Left hindlimb (tissue), 1 donor: Measurements from ENCODE around the gene ELN.
"Not testable (repeated sequence)": the region's sequence is repeated elsewhere in the genome, so short reads cannot be mapped to it uniquely, and the experiment has no call there.

ENCODE experiments used
- DNase-seq: peaks from one replicate; pipeline ENCODE4 v3.0.0-alpha.2; 2018

ELN gene

DNA sequence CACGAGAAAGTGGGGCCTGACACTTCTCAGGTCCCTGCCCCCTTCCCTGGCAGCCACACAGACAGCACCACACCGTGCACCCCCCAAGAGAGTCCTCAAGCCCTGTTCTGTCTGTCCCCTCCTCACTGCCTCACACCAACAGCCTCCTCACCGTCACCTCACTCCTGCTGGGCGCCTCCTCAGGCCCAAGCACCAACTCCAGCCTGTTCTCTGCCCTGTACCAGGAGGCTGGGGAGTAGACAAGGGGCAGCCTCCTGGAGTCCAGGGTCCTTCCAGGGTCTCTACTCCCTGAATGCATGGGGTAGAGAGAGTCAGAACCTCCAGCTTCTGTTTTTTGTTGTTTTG, 26.9 kb upstream of the ELN start:
- DNase-seq: no peak

DNA sequence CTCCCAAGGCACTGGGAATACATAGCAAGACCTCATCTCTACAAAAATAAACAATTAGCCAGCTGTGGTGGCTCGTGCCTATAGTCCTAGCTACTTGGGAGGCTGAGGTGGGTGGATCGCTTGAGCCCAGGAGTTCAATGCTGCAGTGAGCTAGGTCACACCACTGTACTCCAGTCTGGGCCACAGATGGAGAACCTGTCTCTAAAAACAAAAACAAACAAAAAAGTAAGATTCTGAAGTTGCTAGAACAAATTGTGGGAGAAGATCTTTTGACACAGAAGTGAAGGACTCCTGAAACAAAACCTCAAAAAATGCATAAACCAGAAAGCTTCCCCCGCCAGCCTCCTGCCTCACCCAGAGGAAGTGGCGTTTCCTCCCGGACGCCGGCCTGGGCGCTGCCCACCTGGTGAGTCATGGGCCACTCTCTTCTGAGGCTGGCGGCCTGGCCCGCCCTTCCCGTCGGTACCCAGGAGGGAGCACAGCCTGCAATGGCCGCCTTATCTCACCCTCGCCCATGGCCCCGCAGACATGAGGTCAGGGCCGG, 25.4 kb upstream of the ELN start:
- no peak for DNase-seq

DNA sequence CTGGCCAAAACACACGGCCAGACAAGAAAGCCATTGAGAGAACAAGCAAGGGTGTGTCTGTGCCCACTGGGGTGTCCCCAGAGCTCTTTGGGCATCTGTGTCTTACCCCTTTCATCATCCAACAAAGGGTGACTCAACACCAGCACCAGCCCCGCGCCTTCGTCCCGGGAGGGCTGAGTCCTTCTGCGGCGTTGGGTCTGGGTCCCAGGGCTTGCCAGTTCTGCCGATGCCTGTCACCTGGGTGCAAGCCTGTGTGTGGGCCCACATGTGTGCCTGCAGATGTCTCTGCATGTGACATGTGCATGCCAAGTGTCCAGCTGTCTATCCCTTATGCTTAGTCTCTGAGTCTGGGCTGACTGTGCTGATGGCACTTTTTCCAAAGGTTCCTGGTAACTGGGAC, 24.4 kb upstream of the ELN start:
- no peak for DNase-seq

DNA sequence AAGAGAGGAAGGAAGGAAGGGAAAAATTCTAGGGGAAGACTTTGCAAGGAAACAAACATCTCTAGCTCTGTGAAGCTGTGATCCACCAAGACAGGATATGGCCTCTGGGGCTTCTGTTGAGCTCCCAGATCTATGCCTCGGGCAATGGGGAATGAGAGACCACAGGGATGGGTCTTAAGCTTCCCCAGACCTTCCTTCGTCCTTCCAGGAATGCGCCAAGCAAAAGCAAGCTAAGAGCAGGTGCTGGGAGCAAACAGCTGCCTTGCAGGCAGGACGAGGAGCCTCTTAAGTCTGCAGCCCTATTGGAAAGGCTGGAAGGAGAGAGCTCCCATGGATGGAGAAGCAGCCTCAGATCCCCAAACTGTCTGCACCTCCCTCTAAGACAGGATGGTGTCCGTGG, 21.9 kb upstream of the ELN start:
- no peak for DNase-seq

DNA sequence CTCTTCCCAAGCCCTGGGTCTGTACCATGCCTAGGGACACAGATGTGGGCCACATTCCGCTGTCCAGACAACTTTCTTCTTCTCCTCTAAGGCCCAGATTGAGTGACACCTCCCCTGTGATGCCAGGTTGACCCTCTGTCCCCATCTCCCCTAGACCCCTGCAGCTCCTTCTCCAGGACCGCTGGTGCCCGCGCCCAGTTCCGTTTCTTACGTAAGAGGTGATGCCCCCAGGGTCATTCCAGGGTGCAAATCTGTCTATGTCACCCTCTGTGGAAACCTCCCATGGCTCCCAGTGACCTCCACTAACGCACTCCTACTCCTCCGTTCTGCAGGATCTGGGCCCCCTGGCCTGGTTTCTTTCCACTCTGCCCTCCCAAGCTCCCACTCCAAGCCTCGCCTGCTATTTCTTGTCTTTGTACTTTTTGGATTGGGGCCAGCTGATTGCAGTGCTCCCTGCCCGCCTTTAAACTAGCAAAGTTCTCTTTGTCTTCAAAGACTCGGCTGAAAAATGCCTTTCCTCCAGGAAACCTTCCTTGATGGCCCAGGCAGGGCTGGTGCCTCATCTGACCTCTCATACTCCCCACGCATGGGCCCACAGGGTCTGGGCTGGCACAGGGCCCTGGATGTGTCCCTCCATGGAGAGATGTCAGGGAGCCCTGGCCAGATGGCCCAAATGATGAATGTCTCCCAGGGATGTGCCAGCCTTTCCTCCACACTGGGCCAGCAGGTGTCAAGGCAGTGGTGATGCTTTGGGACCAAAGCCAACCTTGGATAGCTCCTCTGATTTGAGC, 21.3 kb upstream of the ELN start:
- DNase-seq: no peak

DNA sequence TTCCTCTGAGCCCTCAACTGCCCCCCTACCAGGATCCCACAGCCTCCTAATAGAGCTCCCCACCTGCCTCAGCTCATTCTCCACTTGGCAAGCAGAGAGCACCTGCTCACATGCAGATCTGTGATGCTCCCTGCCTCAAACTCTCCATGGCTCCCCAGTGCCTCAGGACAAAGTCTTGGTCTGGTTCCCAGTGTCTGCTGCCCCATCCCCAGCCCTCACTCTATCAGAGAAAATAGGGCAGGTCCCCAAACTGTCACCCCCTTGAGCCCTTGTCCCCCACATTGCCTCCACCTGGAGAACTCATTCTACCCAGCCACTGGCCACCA, 20.8 kb upstream of the ELN start:
- no peak for DNase-seq

DNA sequence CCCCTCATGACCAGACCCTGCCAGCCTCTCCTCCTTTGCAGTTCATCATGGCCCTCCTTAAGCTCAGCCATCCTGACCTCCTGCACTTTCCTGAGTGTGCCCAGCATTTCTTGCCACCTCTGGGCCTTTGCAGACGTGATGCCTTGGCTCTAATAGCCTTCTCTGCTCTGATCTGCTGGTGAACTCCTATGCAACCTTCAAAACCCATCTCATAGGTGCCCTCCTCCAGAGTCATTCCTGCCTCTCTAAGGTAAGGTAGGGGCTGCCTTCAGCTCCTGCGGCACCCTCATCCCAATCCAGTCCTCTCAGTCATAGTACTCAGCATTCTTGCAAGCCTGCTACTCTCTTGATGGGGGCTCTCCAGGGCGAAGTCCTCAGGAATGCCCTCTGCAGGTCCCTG, 19.3 kb upstream of the ELN start:
- no peak for DNase-seq

DNA sequence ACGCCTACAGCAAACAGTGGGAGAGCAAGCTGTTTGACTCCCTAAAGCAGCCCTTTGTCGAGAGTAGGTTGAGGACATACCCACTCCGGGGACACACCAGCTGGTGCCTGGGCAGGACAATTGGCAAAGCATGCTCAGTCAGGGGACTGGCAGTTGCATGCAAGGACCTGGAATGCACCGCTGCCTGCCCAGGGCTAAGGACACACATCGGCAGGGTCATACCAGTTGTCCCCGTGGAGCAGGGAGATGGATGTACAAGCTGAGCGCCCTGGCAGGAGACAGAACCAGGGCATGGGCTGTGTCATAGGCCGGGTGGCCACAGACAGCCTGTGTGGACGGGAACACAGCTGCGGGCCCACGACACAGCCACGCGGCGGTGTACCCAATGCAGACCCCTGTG, 18.3 kb upstream of the ELN start:
- no peak for DNase-seq

DNA sequence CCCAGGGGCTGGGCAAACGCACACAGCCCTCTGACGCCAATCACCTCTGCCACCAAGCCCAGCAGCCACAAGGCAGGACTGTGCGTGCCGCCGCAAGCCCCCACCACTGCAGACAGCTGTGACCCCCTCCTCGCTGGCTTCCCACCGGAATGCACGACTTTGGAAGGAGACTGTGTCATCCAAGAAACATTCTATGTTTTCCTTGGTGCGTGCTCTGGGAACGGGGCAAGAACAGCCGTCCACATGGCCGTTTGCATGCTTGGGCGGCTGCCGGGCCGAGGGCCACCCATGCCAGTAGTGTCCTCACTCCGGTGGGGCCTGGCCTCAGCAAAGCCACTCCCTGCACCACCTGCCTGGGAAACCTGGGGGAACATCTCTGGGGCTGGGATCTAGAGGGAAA, 17.6 kb upstream of the ELN start:
- DNase-seq: no peak

DNA sequence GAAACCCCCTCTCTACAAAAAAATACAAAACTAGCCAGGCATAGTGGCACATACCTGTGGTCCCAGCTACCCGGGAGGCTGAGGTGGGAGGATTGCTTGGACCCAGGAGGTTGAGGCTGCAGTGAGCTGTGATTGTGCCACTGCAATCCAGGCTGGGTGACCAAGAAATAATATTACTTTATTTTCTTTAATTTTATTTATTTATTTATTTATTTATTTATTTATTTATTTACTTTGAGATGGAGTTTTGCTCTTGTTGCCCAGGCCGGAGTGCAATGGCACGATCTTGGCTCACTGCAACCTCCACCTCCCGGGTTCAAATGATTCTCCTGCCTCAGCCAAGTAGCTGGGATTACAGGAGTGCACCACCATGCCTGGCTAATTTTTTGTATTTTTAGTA, 16.6 kb upstream of the ELN start:
- not testable (repeated sequence) for DNase-seq

DNA sequence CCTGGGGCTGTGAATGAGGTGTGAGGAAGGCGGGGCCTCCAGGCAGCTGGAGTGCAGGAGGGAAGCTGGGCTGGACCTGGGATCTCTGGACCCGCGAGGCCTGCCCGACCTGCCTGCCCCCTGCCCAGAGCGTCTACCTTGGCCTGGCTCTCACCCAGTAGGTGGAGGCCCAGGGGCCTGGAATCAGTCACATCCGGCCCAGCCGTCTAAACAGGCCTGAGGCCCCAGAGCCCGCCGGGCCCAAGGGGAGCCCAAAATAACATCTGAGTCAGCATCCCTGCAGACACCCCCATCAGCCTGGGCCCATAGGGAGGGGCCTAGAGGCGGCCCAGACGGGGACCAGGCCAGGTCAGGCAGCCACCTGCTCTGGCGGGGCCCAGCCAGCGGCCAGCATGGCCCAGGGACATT, 15.1 kb upstream of the ELN start:
- no peak for DNase-seq

DNA sequence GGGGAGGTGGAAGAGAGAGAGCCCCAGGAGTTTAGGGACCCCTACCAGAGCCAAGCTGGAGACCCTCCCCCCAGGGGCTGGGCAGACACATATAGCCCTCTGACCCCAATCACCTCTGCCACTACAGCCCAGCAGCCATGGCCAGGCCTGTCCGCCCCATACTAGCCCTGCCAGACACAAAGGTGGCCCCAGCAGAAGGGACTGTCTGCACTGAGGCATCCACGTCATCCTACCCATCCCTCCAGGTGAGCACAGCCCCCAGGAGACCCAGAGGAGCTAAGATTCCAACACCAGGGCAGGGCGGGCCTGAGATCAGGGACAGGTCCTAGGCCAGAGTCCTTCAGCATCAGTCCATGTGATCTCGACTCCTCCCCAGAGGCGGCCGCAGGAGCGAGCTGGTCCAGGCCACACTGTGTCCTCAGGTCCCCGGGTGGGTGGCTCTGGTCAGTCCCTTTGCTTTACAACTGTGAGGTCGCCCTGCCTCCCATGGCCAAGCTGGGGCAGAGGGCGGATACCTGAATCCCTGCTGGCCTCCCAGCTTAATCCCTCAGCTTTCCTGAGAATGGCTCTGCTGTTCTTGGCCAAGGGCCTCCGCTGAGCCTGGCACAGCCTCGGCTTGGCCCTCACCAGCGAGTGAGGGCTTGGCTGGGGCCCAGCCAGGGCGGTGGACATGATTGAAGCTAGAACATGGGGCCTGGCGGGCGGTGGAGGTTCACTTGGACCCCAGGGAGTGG, 14.3 kb upstream of the ELN start:
- peak; percentile 82 for DNase-seq

DNA sequence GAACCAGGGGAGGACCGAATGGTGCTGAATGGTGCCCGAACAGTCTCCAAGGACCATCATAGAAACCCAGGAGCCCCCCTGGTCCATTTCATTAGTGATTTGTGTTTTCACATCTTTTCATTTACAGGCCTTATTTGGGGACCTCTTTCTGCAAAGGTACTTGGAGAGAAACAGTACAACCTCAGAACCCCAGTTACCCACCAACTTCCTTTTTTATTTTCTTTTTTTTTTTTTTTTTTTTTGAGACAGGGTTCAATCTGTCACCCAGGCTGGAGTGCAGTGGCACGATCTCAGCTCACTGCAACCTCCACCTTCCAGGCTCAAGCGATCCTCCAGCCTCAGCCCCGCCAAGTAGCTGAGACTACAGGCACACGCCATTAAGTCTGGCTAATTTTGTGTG, 13.0 kb upstream of the ELN start:
- DNase-seq: no peak

DNA sequence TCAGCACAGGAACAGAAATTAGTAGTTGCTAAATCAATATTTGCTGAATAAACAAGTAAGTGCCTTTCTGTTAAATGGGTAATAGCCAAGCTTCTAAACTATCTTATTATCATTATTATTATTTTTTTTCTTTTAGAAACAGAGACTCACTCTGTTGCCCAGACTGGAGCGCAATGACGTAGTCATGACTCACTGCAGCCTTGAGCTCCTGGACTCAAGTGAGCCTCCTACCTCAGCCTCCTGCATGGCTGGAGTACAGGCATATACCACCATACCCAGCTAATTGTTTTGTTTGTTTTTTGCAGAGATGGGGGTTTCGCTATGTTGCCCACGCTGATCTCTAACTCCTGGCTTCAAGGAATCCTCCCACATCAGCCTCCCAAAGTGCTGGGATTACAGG, 12.3 kb upstream of the ELN start:
- DNase-seq: no peak

DNA sequence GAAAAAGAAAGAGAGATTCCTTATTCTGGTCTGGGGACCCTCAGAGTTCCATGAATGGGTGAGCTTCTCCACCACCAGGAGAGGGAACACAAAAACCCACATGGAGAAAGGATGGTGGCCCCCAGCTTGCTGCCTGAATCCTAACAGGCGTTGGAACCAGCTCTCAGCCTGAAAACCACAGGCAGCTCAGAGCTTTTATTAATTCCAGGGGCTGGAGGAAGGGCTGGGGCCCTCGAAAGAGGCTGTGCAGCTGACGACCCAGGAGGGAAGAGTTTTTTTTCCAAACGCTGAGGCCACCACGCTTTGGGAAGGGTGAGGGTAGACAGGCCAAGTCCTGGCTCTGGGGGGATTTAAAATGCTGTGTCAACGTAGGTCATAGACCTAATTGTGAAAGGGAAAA, 10.8 kb upstream of the ELN start:
- DNase-seq: no peak

DNA sequence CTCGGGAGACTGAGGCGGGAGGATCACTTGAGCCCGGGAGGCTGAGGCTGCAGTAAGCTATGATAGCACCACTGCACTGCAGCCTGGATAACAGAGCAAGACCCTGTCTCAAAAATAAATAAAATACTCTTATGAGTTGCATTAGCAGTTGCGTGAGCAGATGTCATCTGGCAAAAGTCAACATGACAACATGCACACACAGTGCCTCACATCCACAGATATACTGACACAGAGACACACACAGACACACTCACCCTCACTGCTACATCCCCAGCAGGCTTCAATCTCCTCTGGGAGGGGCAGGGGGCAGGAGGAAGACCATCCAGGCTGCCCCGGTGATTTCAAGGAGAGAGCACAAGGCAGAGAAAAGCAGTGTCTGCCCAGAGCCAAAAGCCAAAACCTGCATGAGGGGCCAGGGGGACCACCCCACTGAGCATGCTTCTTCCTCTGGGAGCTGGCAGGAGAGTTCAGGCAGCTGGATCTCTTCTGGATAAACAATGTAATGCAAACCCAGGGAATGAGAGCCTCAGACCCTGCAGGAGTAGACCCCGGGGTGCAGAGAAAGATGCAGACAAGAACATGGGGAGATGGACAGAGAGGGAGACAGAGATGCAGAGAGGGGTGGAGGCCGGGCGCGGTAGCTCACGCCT, 9.6 kb upstream of the ELN start:
- no peak for DNase-seq

DNA sequence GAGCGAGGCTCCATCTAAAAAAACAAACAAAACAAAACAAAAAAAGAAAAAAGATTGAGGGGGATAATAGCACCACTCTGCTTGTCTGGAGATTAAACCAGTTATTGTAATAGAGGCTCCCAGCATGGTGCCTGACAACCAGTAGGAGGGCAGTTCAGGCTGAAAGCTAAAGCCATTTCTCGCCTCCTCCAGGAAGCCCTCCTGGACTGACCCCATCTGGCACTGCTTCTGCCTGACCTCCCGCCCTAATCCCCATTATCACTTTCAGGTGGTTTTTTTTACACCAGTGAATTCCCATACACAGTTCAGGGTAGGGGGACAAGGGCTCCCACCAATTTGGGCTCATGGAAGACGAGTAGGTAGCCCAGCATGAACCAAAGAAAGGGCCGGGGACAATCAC, 8.8 kb upstream of the ELN start:
- no peak for DNase-seq

DNA sequence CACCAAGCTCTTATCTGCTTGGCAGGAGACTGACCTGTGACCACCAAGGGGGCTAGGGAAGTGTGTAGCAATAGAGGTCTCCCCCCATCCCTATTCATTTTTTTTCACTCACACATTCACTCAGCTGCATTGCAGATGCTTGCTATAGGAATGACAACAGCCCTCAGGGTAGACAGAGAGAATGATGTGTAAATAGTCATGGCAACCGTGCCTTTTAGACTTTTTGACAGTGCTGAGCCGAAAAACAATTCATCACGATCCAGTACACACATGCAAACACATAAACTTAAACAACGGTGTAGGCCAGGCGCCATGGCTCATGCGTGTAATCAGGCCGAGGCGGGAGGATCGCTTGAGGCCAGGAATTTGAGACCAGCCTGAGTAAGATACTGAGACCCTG, 7.6 kb upstream of the ELN start:
- DNase-seq: no peak

DNA sequence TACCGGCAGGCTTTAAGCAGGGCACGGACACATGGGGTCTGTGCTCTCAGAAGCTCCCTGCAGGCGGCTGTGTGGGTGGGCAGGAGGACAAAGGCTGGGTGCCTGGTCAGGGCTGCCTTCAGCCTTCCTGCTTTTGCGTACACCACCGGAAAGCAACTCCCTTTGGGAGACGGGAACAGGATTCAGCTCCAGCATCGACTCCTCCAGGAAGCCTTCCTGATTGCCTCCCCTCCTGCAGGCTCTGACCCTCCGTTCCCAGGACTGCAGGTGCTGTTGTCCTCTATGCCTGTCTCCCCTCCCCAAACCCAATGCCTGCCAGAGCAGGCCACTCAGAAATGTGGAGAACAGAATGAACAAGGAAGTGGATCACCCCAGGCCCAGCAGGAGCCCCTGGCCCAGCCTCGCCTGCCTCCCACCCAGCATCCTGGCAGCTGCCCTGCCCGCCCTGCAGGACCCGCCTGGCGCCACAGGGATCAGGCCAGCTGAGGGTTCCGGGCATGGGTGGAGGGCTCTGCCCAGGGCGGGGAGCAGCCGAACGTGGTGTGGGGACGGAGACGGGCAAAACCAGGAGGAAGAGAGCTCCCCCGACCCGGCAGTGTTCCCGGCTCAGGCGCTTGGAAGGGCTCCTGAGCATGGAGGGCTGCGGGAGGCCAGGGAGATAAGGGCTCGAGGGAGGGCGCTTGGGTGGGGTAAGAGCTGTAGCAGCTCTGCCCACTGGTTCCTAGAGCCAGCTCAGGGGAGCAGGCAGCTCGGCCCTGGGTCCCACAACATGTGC, 6.2 kb upstream of the ELN start:
- DNase-seq: no peak

DNA sequence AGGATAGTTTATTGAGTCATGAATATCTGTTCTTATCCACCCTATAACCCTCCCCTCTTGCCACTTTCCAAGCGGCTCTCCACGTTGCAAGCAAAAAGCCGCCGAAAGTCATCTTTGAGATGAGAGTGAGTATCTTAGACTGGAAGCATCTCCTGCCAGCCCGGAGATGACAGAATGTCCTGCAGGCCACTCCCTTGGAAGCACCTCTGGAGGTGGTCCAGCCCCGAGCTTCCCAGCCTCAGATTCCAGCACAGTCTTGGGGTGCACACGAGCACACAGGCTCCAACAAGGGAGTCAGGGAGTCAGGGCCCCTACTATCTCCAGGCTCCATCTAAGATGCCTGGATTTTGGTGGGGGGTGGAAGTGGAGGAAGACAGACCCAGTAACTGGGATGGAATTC, 5.5 kb upstream of the ELN start:
- no peak for DNase-seq

DNA sequence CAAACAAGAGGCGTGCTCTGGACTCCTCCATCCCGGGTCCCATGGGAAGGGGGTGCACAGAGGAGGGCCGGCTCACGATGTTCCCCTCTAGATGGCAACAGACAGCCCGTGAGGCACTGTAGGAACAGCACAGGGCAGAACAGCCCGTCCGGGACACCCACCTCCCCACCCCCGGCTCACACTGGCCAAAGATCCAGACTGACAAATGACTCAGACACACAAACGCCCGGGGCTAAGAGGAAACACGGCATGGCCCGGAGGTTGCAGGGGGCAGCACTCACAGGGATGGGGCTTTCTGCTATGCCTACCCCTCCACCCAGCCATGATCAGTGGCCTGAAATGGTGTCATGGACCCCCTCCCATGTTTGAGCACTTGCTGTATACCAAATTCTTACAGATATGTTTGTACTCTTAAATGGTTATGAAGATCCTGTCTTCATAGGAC, 4.9 kb upstream of the ELN start:
- peak; percentile 29 for DNase-seq

DNA sequence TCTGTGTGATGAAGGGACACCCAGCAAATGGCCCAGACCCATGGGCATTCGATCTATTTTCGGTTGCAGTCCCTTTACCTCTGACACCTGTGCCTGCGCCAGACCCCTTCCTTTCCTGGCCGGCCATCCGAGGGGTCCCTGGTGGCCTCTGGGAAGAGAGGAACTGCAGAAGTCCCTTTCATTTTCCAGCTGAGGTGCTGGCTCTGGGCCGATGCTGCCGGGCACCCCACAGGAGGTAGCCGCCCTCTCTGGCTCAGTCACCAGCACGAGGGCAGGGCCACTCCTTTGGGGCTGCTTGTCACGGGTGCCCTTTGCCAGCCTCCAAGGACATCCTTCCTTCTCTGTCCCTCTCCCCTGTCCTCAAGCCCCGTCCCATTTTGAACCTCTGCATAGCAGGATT, 4.2 kb upstream of the ELN start:
- DNase-seq: no peak

DNA sequence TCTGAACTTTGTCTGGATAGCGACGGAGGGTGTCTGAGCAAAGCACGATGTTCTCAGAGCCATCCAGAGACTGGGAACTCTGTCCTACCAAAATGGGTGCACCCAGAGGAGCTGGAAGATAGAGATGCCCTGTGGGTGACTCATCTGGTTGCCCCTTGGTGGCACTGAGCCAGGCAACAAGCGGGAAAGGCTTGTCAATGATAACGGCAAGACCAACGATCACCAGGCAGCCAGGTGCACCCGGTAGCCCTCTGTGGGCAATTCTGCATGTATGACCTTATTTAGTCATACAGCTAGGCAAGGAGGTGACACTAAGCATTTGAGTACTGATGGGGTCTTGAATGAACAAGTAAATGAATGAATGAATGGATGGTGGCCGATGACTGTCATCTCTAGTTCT, 2.8 kb upstream of the ELN start:
- DNase-seq: peak; percentile 22
